Aorta (tissue), 5 donors: ENCODE results near the gene LGSN. TPM values are rescaled to one million over a fixed set of nuclear protein-coding genes. Genes with fewer than 3 reads are reported as not detected.
"Not testable (repeated sequence)": the region's sequence is repeated elsewhere in the genome, so short reads cannot be mapped to it uniquely, and the experiment has no call there.

Experiments
- ATAC-seq: fragments of 200-7000 bp; cut with Tn5 transposase; one replicate; pipeline ENCODE4 v1.9.1; 2022; ENCODE audit warnings: moderate library complexity; ENCODE audit not compliant: low FRiP score
- DNase-seq, 2 donors: peaks; one replicate each; pipeline ENCODE4 v3.0.0-alpha.2; 2020
- H3K27ac ChIP-seq, 2 donors: one replicate each; pipeline ENCODE4 v1.5.1; 2013; ENCODE audit warnings: low read length in 2 of 2, mild to moderate bottlenecking in 2 of 2, moderate library complexity in 2 of 2, control low read depth in 1 of 2, inconsistent platforms in 1 of 2, low read depth in 1 of 2
- H3K27me3 ChIP-seq, 2 donors: one replicate each; pipeline ENCODE4 v1.6.1; 2013; ENCODE audit warnings: control low read depth in 1 of 2, low read length in 1 of 2, mild to moderate bottlenecking in 1 of 2, moderate library complexity in 1 of 2; ENCODE audit not compliant: insufficient read depth in 2 of 2, control insufficient read depth in 1 of 2
- H3K36me3 ChIP-seq, 2 donors: one replicate each; pipeline ENCODE4 v1.6.1; 2013; ENCODE audit warnings: control low read depth in 1 of 2, low read length in 1 of 2, mild to moderate bottlenecking in 1 of 2; ENCODE audit not compliant: insufficient read depth in 2 of 2, control insufficient read depth in 1 of 2
- H3K4me1 ChIP-seq, 2 donors: one replicate each; pipeline ENCODE4 v1.6.1; 2013; ENCODE audit warnings: low read length in 2 of 2, control low read depth in 1 of 2, mild to moderate bottlenecking in 1 of 2, moderate library complexity in 1 of 2; ENCODE audit not compliant: insufficient read depth in 2 of 2, control insufficient read depth in 1 of 2
- H3K4me3 ChIP-seq, 2 donors: one replicate each; pipeline ENCODE4 v1.5.1; 2013; ENCODE audit warnings: low read length in 2 of 2, control low read depth in 1 of 2, mild to moderate bottlenecking in 1 of 2
- H3K9me3 ChIP-seq: one replicate; pipeline ENCODE4 v1.6.1; 2013; ENCODE audit warnings: mild to moderate bottlenecking, low read length; ENCODE audit not compliant: control insufficient read depth
- WGBS, 2 donors: extraction: QIAGEN DNeasy Blood & Tissue Kit; methylation state at CpG; one replicate each; pipeline ENCODE4 v1.1.7; 2013; 5-methylcytosine and 5-hydroxymethylcytosine counted together
- intact Hi-C, 2 donors: fragments of 100-400 bp; cut with DNase I; formaldehyde crosslinking; loops; one replicate each; pipeline versions ENCODE4 v1.14.2 to v1.15.0; 2022
- long read RNA-seq, 2 donors: library from polyadenylated mRNA; unstranded; transcript quantifications; one replicate each; pipeline ENCODE4 v2.0.0, GENCODE V29; 2020 to 2021
- polyA plus RNA-seq, 2 donors: library from polyadenylated mRNA; stranded (reverse); fragments of 200-250 nt; gene quantifications; one replicate each; pipeline ENCODE4 v1.2.3, GENCODE V29; 2013
- total RNA-seq, 2 donors: library from RNA; stranded (reverse); fragmentation: NEBNext Ultra II Directional; extraction: Animal tissue kit (Norgen Biotek cat#: 25700); gene quantifications; one replicate each; pipeline ENCODE4 v1.2.1, GENCODE V29; 2021
- donor health status: healthy with polysubstance abuse.
- donor health status: Bipolar disorder and iron deficiency.
- donor health status: DM: no; HTN: no; CAD: no.
- donor health status: DM: no; HTN: no; CAD: no.
- donor health status: DM: yes; HTN: yes; CAD: no.

LGSN gene, protein sequence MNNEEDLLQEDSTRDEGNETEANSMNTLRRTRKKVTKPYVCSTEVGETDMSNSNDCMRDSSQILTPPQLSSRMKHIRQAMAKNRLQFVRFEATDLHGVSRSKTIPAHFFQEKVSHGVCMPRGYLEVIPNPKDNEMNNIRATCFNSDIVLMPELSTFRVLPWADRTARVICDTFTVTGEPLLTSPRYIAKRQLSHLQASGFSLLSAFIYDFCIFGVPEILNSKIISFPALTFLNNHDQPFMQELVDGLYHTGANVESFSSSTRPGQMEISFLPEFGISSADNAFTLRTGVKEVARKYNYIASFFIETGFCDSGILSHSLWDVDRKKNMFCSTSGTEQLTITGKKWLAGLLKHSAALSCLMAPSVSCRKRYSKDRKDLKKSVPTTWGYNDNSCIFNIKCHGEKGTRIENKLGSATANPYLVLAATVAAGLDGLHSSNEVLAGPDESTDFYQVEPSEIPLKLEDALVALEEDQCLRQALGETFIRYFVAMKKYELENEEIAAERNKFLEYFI
- not detected for total RNA-seq
- not detected for polyA plus RNA-seq
- long read RNA-seq, donor 1: 0 reads
- long read RNA-seq, donor 2: 0 reads

DNA sequence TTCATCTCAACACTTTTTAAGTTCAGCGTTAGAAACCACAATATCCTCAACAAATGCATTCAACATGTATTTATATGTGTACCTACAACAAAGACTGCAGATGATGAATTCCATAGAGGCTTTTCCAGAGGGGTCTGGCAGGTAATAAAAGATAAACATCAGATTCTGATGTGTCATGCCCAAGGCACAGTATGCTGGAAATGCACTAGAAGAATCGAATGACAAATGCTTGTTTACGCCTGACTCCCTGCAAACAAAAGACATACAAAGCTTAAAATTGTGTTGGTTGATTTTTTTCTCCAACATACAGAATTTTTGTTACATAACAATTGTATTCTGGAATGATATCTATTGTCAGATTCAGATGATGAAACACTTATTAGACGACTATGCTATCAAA, at the start of gene LGSN:
Gene LGSN (minus strand): TSS at position 45 of the 400 bp plus-strand sequence. CDS start 40 bp downstream, at position 5.
- Histone ChIP-seq H3K27ac (no peak within 1 kb of the TSS), H3K4me3 (no peak within 1 kb of the TSS), H3K4me1 (no peaks in the 10 kb centered on the region), H3K27me3 (no peaks in the 10 kb centered on the region), H3K9me3 (no peaks in the 10 kb centered on the region), H3K36me3 (no peaks in the 10 kb centered on the region)
- DNase-seq (no peak), ATAC-seq (no peak)
- intact Hi-C loops: no loop called here
- 78 to 81% methylated on average over 4 of the region's 4 CpGs for WGBS, 2 donors

DNA sequence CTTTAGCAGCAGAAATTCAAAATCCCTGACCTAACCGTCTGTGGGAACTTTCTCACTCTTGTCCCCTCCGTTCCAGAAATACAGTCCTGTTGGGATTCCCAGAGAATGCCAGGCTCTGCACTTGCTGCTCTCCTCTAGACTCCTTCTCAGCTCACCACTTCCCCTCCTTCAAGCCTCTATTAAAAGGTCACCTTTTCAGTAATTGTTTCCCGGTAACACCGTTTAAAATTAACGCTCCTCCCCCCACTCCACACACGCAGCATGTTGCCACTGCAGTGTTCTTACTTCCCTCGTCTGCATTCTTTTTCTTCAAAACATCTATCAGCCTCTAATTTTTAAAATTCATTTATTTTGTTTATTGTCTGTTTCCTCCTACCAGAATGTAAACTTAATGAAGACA, 48.6 kb upstream of the LGSN start:
- DNase-seq (no peak), ATAC-seq (no peak)
- intact Hi-C loops: no loop called here

DNA sequence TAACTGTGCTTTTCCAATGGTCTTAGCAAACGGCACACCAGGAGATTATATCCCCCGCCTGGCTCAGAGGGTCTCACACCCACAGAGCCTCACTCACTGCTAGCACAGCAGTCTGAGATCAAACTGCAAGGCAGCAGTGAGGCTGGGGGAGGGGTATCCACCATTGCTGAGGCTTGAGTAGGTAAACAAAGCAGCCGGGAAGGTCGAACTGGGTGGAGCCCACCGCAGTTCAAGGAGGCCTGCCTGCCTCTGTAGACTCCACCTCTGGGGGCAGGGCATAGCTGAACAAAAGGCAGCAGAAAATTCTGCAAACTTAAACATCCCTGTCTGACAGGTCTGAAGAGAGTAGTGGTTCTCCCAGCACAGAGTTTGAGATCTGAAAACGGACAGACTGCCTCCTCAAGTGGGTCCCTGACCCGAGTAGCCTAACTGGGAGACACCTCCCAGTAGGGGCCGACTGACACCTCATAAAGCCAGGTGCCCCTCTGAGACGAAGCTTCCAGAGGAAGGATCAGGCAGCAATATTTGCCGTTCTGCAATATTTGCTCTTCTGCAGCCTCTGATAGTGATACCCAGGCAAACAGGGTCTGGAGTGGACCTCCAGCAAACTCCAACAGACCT, 42.8 kb upstream of the LGSN start:
- intact Hi-C loops, H3K9me3 ChIP-seq, H3K36me3 ChIP-seq, H3K27me3 ChIP-seq, H3K4me1 ChIP-seq, DNase-seq, H3K4me3 ChIP-seq, ATAC-seq, H3K27ac ChIP-seq: not testable (repeated sequence)
- WGBS, 2 donors: 81 to 83% methylated on average over 10 of the region's 10 CpGs

More for the DNA sequence above, 48.6 kb upstream of the LGSN start:
- no peak overlapping the region for H3K27ac ChIP-seq
- H3K36me3 ChIP-seq: no peaks in the 10 kb centered on the region
- 54 to 56% methylated on average over 7 of the region's 7 CpGs for WGBS, 2 donors
- H3K9me3 ChIP-seq: no peaks in the 10 kb centered on the region
- no peaks in the 10 kb centered on the region for H3K27me3 ChIP-seq
- H3K4me3 ChIP-seq: no peak overlapping the region
- no peaks in the 10 kb centered on the region for H3K4me1 ChIP-seq

DNA sequence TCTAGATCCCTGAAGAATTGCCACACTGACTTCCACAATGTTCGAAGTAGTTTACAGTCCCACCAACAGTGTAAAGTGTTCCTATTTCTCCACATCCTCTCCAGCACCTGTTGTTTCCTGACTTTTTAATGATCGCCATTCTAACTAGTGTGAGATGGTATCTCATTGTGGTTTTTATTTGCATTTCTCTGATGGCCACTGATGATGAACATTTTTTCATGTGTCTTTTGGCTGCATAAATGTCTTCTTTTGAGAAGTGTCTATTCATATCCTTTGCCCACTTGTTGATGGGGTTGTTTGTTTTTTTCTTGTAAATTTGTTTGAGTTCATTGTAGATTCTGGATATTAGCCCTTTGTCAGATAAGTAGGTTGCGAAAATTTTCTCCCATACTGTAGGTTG, 37.6 kb upstream of the LGSN start:
- H3K4me3 ChIP-seq, ATAC-seq, DNase-seq, H3K9me3 ChIP-seq, H3K27me3 ChIP-seq, H3K27ac ChIP-seq, H3K4me1 ChIP-seq, H3K36me3 ChIP-seq: not testable (repeated sequence)
- intact Hi-C loops: loop anchor here in 1 of 2 donors (10.0 kb wide), 1 partner anchor 407 kb away; no protein-coding TSS in a partner anchor
- 91 to 92% methylated on average over 3 of the region's 3 CpGs for WGBS, 2 donors

DNA sequence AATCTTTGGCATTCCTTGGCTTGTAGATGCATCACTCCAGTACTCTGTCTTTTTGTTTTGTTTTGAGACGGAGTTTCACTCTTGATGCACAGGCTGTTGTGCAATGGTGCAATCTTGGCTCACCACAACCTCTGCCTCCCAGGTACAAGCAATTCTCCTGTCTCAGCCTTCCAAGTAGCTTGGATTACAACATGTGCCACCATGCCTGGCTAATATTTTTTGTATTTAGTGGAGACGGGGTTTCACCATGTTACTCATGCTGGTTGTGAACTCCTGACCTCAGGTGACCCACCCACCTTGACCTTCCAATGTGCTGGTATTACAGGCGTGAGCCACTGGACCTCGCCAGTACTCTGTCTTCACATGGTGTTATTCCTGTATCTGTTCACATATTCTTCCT, 35.8 kb upstream of the LGSN start:
- Histone ChIP-seq H3K9me3 (no peaks in the 10 kb centered on the region), H3K27ac (no peak overlapping the region), H3K36me3 (no peaks in the 10 kb centered on the region), H3K4me1 (no peaks in the 10 kb centered on the region), H3K27me3 (no peaks in the 10 kb centered on the region), H3K4me3 (no peak overlapping the region)
- no peak for ATAC-seq
- no peak for DNase-seq
- WGBS, 2 donors: 75 to 79% methylated on average over 4 of the region's 4 CpGs
- intact Hi-C loops: loop anchor here in 1 of 2 donors (10.0 kb wide), 1 partner anchor 409 kb away; no protein-coding TSS in a partner anchor

DNA sequence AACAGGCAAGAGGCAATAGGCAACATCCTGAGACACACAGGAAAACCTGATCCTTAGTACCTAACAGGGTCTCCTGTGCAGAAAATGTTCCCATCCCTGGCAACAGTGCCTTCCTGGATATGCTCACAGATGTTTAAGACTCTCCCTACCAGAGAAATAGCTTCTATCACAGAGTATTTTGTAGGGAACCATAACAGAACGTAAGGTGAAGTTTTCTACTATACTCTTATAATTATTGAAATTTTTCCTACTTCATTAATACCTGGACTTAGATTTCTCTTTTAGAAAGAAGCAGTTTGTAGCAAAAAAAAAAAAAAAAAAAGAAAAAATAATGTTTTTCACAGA, 33.5 kb upstream of the LGSN start:
- H3K4me3 ChIP-seq: no peak overlapping the region
- intact Hi-C loops: loop anchor here (5.0 to 10.0 kb wide), 2 partner anchors 244 to 412 kb away; no protein-coding TSS in a partner anchor
- ATAC-seq: no peak
- WGBS, 2 donors: 54 to 67% methylated on average over 1 of the region's 1 CpG
- no peaks in the 10 kb centered on the region for H3K9me3 ChIP-seq
- peaks cover 0 to 2% of the 10 kb centered on the region in 2 donors for H3K4me1 ChIP-seq
- no peaks in the 10 kb centered on the region for H3K36me3 ChIP-seq
- H3K27me3 ChIP-seq: no peaks in the 10 kb centered on the region
- DNase-seq: no peak
- H3K27ac ChIP-seq: no peak overlapping the region

DNA sequence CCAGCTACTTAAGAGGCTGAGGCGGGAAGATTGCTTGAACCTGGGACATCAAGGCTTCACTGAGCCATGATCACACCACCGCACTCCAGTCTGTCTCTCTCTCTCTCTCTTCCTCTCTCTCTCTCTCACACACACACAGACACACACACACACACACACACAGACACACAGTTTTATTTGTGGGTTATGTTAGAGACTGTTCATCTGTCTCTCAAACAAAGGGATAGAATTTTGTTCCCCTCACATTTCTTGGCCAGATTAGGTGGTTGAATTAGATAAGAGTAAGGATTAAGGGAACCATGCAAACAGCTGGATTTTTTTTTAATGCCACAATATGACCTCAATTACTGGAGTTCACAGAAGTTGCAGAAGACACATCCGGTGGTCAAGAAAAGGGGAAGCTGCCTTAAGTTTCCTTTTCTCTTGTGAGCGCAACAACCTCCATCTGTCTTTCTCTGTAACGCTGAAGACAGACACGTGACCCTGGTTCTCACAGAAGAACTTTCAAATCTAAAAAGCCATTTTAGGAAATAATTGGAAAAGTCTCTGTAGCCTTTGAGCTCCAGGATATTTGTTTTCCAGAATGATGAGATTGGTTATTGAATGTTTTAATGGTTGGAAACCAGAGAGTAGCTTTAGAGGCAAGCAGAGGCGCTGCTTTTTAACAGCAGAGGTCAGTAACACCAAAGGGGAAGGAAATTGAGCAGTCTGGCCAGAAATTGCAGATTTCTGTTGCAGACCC, 32.9 kb upstream of the LGSN start:
- Histone ChIP-seq H3K9me3 (no peaks in the 10 kb centered on the region), H3K4me1 (peaks cover 0 to 2% of the 10 kb centered on the region in 2 donors), H3K4me3 (no peak overlapping the region), H3K27me3 (no peaks in the 10 kb centered on the region), H3K36me3 (no peaks in the 10 kb centered on the region), H3K27ac (no peak overlapping the region)
- ATAC-seq: peak; percentile 59
- intact Hi-C loops: loop anchor here (5.0 to 10.0 kb wide), 2 partner anchors 245 to 412 kb away; no protein-coding TSS in a partner anchor
- peak in 1 of 2 donors; percentile 50 for DNase-seq
- 43 to 44% methylated on average over 7 of the region's 7 CpGs for WGBS, 2 donors

DNA sequence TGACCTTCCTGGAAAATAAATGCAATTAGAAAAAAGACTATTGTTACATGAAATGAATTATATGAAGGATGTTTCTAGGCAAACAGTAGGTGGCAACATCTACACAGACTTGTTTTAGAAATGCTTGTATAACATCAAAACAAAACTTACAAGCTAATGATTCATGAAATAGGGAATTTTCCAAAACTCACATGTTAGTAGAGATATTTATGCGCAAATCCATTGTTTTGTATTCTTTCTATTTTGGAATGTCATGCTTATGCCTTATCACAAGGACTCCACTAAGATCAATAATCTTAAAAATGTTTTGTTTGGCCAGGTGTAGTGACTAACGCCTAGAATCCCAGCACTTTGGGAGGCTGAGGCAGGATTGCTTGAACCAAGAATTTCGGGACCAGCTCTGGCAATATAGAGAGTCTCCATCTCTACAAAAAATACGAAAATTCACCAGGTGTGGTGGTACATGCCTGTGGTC, 32.3 kb upstream of the LGSN start:
- intact Hi-C loops: loop anchor here (5.0 to 10.0 kb wide), 2 partner anchors 245 to 413 kb away; no protein-coding TSS in a partner anchor
- Histone ChIP-seq H3K4me1 (peaks cover 0 to 2% of the 10 kb centered on the region in 2 donors), H3K27me3 (no peaks in the 10 kb centered on the region), H3K27ac (no peak overlapping the region), H3K36me3 (no peaks in the 10 kb centered on the region), H3K9me3 (no peaks in the 10 kb centered on the region), H3K4me3 (no peak overlapping the region)
- DNase-seq (no peak), ATAC-seq (no peak)
- 26 to 31% methylated on average over 4 of the region's 4 CpGs for WGBS, 2 donors
